Measurements from ENCODE around the gene AJAP1. TPM values are rescaled to one million over a fixed set of nuclear protein-coding genes. Genes with fewer than 3 reads are reported as not detected.

The AJAP1 gene
- total RNA-seq, 1 experiment from 2014 or later = not detected

DNA sequence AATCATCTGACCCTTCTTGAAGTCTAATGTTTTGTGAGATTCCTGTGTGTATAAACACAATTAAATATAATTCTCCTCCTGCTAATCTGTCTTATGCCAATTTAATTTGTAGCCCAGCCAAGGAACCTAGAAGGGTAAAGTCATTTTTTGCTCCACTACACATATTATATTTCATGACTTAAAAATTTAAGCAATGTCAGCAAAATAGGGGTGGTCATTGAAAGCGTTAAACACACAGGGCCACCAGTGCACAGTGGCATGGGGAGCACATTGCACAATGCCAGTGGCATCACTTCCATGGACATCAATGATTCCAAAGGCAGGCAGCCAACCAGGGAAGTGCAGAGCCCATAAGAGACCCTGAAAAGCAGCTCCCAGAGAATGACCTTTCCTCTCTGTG lies 166.1 kb downstream of the AJAP1 start:
- DNase-seq (ENCODE audit: low spot score) = no peak

DNA sequence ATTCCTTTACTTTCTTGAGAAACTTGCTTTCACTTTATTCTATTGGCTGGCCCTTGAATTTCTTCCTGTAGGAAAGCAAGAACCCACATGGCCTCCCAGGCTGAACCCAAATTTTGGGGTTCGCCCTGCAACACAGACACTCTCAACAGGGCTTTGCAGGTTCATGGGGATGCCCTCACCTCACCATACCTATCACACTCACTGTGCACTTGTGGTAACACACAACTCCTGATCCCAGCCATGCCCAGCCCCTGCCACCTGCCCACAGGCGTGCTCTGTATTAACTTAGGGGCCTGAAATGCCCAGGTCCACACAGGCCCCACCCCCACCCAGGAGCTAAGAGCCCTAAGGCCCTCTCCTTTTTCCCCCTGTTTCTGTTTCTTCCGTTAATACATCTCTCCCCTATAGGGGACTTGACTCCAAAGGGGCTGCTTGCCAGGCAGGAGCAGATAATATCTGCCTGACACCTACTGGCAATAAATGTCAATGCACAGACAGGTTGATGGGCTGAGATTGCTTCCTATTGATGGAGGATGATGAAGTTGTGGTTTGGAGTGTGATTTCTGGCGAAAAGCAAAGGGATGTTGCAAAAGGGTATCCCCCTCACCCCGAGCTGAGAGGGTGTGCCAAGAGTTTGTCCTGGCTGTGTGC lies 171.5 kb downstream of the AJAP1 start:
- DNase-seq (ENCODE audit: low spot score) = no peak

GRCh38 chr1:4830707-4831106 lies 176.3 kb downstream of the AJAP1 start:
- DNase-seq (ENCODE audit: low spot score) = no peak

DNA sequence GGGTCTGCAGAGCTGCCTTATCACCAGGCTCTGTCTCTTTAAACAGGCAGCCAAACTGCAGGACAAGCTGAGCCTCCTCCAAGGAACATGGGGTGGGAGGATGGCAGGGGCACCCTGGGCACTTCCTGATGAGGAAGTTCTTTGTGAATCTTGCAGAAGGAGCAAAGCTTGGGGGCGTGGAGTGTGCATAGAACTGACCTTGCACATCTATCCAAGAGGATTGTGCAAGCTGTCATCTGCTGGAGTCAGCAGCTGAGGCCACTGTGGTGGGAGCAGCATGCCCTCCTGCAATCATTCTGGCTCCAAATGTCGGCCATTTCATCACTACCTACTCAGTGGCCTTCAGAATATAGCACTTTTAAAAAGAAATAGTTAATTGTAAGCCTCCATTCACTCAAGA lies 182.2 kb downstream of the AJAP1 start:
- no peak for DNase-seq (ENCODE audit: low spot score)

GRCh38 chr1:4837031-4837600 lies 182.7 kb downstream of the AJAP1 start:
- no peak for DNase-seq (ENCODE audit: low spot score)

DNA sequence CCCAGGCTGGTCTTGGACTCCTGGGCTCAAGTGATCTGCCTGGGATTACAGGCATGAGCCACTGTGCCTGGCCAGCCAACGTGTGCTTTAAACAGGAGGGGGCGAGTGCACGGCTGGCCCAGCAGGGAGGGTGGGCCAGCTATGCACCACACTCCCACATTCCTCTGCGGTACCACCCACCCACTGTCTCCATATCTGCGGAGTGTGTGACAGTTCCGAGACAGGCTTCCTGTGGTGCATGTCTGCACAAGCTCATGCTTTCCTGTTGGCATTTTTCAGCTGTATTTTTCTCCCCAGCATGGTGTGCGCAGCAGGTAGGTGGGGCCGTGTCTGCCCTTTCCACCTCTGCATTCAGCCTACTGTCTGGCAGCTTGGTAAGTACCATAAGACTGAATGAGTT lies 183.3 kb downstream of the AJAP1 start:
- no peak for DNase-seq (ENCODE audit: low spot score)

DNA sequence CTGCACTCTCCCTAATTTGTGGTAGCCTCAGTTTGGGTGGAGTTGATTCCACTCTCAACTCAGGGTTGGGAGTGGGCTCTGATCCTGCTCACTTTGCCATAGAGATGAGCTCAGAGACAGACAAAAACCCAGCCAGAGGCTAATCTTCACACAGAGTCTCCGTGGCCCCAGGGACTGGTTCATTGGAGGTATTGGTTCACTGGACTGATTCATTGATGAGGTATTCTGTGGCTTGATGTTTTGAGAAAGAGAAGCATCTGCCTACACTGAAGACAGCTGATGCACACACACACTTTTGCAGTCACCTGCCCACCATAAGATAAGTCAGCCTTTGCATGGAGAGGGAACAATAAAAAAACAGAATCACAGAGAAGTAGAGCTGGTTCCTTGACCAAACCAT lies 183.8 kb downstream of the AJAP1 start:
- no peak for DNase-seq (ENCODE audit: low spot score)
